ENCODE measurements around the gene LRRTM4.

Gene LRRTM4

GRCh38 chr2:77522888-77523287 is 712 bp upstream of the LRRTM4 start:
- H3K4me3 ChIP-seq (ENCODE audit: low read length): no peak overlapping the region
- TF ChIP-seq CTCF (conservative IDR thresholded peaks at IDR 0.05; ENCODE audit: low read length): no peak
- DNase-seq (ENCODE audit: low read depth): no peak

GRCh38 chr2:77521548-77521891 is 656 bp downstream of the LRRTM4 start:
- DNase-seq (ENCODE audit: low read depth): no peak
- TF ChIP-seq CTCF (conservative IDR thresholded peaks at IDR 0.05; ENCODE audit: low read length): no peak
- no peak overlapping the region for H3K4me3 ChIP-seq (ENCODE audit: low read length)

GRCh38 chr2:77520641-77521547 is 1.3 kb downstream of the LRRTM4 start:
- no peak overlapping the region for H3K4me3 ChIP-seq (ENCODE audit: low read length)
- no peak for TF ChIP-seq CTCF (conservative IDR thresholded peaks at IDR 0.05; ENCODE audit: low read length)
- no peak for DNase-seq (ENCODE audit: low read depth)

- H3K4me3 ChIP-seq (ENCODE audit: low read length): no peak overlapping the region
- no peak for DNase-seq (ENCODE audit: low read depth)
- TF ChIP-seq CTCF (conservative IDR thresholded peaks at IDR 0.05; ENCODE audit: low read length): no peak
These were observed 2.2 kb downstream of the LRRTM4 start for GRCh38 chr2:77519888-77520506.

- TF ChIP-seq CTCF (conservative IDR thresholded peaks at IDR 0.05; ENCODE audit: low read length): no peak
- H3K4me3 ChIP-seq (ENCODE audit: low read length): no peak overlapping the region
- DNase-seq (ENCODE audit: low read depth): no peak
These were observed 2.9 kb downstream of the LRRTM4 start for GRCh38 chr2:77519164-77519887.

GRCh38 chr2:77518311-77518710 is 3.9 kb downstream of the LRRTM4 start:
- DNase-seq (ENCODE audit: low read depth): no peak
- H3K4me3 ChIP-seq (ENCODE audit: low read length): no peak overlapping the region
- no peak for TF ChIP-seq CTCF (conservative IDR thresholded peaks at IDR 0.05; ENCODE audit: low read length)
